ENCODE data around the gene ANKMY1. TPM values are rescaled to one million over a fixed set of nuclear protein-coding genes. Genes with fewer than 3 reads are reported as not detected.
"Not testable (repeated sequence)": the region's sequence is repeated elsewhere in the genome, so short reads cannot be mapped to it uniquely, and the experiment has no call there.

Gene ANKMY1
- total RNA-seq, 1 experiment from 2014 or later: 7.1 TPM

DNA sequence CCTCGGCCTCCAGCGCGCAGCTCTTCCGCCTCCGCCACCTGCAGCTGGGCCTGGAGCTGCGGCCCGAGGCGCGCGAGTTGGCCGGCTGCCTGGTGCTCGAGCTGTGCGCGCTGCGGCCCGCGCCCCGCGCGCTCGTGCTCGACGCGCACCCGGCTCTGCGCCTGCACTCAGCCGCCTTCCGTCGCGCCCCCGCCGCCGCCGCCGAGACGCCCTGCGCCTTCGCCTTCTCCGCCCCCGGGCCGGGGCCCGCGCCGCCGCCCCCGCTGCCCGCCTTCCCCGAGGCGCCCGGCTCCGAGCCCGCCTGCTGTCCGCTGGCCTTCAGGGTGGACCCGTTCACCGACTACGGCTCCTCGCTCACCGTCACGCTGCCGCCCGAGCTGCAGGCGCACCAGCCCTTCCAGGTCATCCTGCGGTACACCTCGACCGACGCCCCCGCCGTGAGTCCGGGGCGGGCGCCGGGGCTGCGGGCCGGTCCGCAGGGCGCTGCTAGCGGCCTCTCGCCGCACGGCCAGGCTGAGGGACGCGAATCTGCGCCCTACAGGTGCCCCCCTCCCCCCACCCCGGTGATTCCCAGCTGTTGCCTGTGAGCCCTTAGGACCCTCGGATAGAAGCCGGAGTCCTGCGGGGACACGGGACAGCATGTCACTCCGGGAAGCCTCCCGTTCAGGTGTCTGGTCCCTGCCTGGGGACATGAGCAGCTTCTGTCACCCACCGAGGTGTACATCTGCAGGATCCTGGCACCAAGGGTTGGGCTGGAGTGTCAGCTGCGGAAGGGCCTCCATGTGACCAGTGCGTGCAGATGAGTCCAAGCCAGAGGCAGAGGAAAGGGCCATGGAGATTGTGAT lies 11.1 kb upstream of the ANKMY1 start:
- DNase-seq (ENCODE audit: low read depth): peak; percentile 43

GRCh38 chr2:240567872-240568677 lies 10.3 kb upstream of the ANKMY1 start, which contains the start of gene RNPEPL1:
RNPEPL1 (plus strand) TSS chr2:240568484; CDS start chr2:240568587, 103 bp downstream.
- DNase-seq (ENCODE audit: low read depth): peak; percentile 33

DNA sequence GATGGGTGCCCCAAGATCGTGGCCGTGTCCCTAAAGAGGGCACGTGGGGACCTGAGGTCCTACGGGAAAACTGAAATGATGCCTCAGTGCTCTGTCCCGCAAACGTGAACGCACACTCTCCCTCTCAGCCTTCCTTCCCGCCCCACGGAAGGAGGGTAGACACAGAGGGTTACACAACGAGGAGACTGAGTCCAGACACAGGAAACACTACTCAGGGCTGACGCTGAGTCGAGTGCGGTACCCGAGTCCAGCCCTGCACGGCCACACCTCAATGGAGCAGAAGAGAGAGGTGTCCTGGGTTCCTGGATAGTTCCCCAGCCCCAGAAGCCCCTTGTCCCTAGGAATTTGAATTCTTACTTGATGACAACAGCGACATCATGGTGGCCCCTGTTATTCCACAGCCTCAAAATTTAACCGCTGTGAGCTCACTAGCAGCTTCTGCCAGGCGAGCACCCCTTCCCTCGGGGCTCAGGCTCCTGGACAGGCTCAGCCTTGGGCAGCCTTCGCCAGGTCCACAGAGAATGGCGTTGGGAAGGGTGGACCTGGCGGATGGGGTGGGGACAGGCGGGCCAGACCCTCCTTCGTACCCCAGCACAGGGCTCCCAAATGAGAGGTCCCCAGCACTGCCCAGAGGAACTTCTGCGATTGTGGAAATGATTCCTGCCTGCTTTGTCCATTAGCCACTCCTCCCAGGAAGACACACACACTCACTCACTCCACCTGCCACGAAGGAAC lies 9.5 kb upstream of the ANKMY1 start:
- DNase-seq (ENCODE audit: low read depth): no peak

DNA sequence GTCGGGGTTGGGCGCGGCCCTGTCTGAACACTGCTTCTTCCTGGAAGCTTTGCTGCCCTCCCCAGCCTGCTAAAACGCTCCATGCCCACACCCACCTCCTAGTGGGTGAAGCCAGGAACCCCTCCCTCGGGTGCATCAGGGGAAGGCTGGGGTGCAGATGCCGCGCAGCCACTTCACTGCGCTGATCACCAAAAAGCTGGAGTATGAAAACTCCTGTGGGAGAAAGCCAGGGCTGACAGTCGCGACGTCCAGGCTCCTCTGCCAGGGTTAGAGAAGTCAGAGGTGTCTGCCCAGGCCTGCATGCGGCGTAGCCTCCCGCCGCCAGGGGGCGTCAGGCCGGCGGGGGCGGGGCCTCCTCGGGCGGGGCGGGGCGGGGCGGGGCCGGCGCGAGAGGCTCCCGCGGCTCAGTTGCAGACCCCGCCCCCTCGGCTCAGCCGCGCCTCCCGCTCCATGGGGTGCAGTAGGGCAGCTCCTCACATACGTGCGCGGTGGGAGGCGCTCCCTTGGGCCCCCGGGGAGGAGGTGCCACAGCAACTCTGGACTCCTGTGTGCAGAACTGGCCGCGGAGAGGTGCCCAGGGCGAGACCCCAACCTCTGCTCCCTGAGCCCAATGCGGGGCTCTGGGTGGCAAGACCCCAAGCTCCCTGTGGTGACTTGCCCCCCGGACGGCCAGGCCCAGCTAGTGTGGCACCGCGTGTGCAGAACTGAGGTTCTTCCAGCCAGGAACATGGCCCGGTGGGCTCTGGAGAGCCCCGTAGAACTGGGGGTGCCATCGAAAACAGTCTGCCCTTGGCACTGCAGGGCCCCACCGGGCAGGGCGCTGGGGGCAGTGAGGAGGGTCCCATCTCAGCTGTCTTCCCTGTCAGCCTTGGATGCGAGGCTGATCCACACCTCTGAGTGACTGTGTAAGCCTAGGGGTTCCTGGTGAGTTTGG lies 8.7 kb upstream of the ANKMY1 start:
- DNase-seq (ENCODE audit: low read depth): peak; percentile 55

GRCh38 chr2:240565333-240566202 lies 7.8 kb upstream of the ANKMY1 start:
- peak; percentile 93 for DNase-seq (ENCODE audit: low read depth)

GRCh38 chr2:240564561-240565332 lies 7.0 kb upstream of the ANKMY1 start:
- no peak for DNase-seq (ENCODE audit: low read depth)

- no peak for DNase-seq (ENCODE audit: low read depth)
These were observed 6.3 kb upstream of the ANKMY1 start for GRCh38 chr2:240563951-240564560.

- DNase-seq (ENCODE audit: low read depth): not testable (repeated sequence)
These were observed 5.4 kb upstream of the ANKMY1 start for GRCh38 chr2:240563231-240563630.

- peak; percentile 73 for DNase-seq (ENCODE audit: low read depth)
These were observed 3.7 kb upstream of the ANKMY1 start for GRCh38 chr2:240561325-240561971.

DNA sequence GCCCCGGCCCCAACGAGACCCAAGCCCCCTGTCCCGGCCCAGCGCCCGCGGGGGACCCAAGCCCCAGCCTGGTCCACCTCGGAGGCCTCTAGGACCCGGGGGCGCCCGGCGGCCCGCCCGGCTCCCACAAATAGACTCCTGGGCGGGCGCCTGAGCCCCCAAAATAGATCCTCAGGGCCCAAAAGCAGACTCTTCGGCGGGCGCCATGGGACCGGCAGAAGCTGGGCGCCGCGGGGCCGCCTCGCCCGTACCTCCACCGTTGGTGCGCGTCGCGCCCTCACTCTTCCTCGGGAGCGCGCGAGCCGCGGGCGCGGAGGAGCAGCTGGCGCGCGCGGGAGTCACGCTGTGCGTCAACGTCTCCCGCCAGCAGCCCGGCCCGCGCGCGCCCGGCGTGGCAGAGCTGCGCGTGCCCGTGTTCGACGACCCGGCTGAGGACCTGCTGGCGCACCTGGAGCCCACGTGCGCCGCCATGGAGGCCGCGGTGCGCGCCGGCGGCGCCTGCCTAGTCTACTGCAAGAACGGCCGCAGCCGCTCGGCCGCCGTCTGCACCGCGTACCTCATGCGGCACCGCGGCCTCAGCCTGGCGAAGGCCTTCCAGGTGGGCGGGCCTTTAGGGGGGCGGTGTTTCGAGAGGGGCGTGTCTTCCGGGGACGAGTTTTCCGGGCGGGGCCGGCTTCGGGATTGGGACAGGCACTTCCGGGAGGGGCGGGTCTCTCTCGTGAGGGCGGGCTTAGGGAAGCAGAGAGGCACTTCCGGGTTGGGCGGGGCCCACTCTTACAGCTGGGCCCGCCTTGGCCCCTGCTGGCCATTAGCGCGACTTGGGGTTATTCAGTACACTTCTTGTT lies 2.9 kb upstream of the ANKMY1 start:
- peak; percentile 91 for DNase-seq (ENCODE audit: low read depth)

DNA sequence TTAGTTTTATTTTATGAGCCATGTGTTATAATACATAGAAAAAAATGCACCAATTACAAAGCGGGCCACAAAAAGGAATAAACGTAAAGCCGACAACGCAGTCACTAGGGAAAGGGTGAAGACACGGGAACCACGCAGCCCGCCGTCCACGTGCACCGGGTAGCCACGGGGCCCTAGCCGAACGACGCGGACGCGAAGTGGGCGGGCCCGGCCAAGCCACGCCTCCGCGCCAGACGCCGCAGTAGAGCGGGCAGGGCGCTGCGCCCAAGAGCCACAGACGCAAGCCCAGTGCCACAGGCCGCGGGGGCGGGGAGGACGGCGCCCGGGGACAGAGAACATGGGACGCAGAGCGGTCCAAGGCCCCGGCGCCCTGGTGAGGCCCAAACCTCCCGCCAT lies 2.3 kb upstream of the ANKMY1 start, which contains the start of gene DUSP28:
TSS of gene DUSP28 (plus strand) at position 274 of the 396 bp plus-strand sequence. CDS start 328 bp downstream, outside the sequence.
- peak; percentile 77 for DNase-seq (ENCODE audit: low read depth)

DNA sequence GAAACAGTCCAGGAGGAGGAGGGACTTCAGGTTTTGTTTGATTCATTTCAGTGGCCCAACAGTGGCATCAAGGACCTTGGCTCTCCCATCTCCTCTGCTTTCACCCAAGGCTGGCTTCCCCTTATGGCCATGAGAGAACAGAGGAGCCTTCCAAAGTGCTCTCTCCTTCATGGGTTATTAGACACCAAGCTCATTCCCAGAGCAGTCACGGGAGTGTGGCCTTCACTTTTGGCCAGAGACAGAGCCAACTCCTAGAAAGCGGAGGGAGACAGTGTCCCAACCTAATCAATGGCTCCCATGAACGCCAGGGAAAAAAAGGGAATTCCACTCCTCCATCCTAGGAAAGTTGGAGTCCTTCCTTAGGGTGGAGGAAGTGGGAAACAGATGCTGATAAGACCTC lies 1.5 kb upstream of the ANKMY1 start:
- no peak for DNase-seq (ENCODE audit: low read depth)

- DNase-seq (ENCODE audit: low read depth): no peak
These were observed 511 bp upstream of the ANKMY1 start for GRCh38 chr2:240558236-240558761.

GRCh38 chr2:240557101-240557751 lies 562 bp downstream of the ANKMY1 start:
- no peak for DNase-seq (ENCODE audit: low read depth)

GRCh38 chr2:240556553-240557100 lies 1.2 kb downstream of the ANKMY1 start:
- DNase-seq (ENCODE audit: low read depth): no peak
